Osteocyte (in vitro differentiated cells): ENCODE results near the gene ARAP1. TPM values are rescaled to one million over a fixed set of nuclear protein-coding genes. Genes with fewer than 3 reads are reported as not detected.

Source experiments
- DNase-seq: peaks from one replicate; pipeline ENCODE4 v3.0.0; 2021; ENCODE audit warnings: mixed read lengths; ENCODE audit not compliant: unreplicated experiment; ENCODE audit errors: extremely low spot score
- H3K27ac Mint-ChIP-seq: one replicate; pipeline ENCODE4 v1.8.0; 2021; ENCODE audit warnings: mild to moderate bottlenecking, mixed read lengths; ENCODE audit not compliant: unreplicated experiment
- H3K27me3 Mint-ChIP-seq: one replicate; pipeline ENCODE4 v1.8.0; 2021; ENCODE audit warnings: mixed read lengths; ENCODE audit not compliant: unreplicated experiment
- H3K36me3 Mint-ChIP-seq: one replicate; pipeline ENCODE4 v1.8.0; 2021; ENCODE audit warnings: mixed read lengths; ENCODE audit not compliant: unreplicated experiment
- H3K4me1 Mint-ChIP-seq: one replicate; pipeline ENCODE4 v1.8.0; 2021; ENCODE audit warnings: mixed read lengths; ENCODE audit not compliant: unreplicated experiment
- H3K4me3 Mint-ChIP-seq: one replicate; pipeline ENCODE4 v1.8.0; 2021; ENCODE audit warnings: mild to moderate bottlenecking, moderate library complexity, mixed read lengths; ENCODE audit not compliant: unreplicated experiment
- H3K9me3 Mint-ChIP-seq: one replicate; pipeline ENCODE4 v1.8.0; 2021; ENCODE audit warnings: mixed read lengths; ENCODE audit not compliant: unreplicated experiment
- total RNA-seq: library from RNA; stranded (reverse); gene quantifications from 2 replicates; pipeline ENCODE4 v1.2.1, GENCODE V29; 2021
- TF ChIP-seq, protein P1 (sequence below): fragments of 200-600 bp; sonication (generic); IDR thresholded peaks from 2 replicates; pipeline ENCODE4 v1.5.0; 2021; ENCODE audit warnings: antibody characterized with exemption, mild to moderate bottlenecking, moderate library complexity

ARAP1 gene
- total RNA-seq, 1 donor from 2014 or later, result 64.2 TPM

DNA sequence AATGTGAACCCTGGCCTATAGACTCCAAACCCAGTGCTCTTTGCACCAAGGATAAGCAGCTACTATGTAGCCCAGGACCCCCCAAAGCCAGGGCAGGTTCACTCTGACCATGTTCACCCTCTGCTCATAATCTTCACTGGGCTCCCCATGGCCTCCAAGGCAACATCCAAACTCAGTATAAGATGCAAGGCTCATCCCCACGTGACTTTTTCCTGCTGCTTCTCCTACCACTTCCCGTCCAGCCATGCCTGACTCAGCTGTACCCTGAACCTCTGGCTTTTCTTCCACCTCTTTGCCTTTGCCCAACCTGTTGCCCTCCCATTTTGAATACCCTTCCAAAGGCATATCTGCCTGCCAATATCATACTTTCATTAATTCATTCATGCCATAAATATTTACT lies 105.7 kb downstream of the ARAP1 start:
- Mint-ChIP-seq H3K9me3 (no peaks in the 10 kb centered on the region), H3K27ac (no peak overlapping the region), H3K4me1 (peaks cover 2% of the 10 kb centered on the region), H3K27me3 (peaks cover 3% of the 10 kb centered on the region), H3K4me3 (no peak overlapping the region), H3K36me3 (no peaks in the 10 kb centered on the region)
- TF ChIP-seq, protein P1, sequence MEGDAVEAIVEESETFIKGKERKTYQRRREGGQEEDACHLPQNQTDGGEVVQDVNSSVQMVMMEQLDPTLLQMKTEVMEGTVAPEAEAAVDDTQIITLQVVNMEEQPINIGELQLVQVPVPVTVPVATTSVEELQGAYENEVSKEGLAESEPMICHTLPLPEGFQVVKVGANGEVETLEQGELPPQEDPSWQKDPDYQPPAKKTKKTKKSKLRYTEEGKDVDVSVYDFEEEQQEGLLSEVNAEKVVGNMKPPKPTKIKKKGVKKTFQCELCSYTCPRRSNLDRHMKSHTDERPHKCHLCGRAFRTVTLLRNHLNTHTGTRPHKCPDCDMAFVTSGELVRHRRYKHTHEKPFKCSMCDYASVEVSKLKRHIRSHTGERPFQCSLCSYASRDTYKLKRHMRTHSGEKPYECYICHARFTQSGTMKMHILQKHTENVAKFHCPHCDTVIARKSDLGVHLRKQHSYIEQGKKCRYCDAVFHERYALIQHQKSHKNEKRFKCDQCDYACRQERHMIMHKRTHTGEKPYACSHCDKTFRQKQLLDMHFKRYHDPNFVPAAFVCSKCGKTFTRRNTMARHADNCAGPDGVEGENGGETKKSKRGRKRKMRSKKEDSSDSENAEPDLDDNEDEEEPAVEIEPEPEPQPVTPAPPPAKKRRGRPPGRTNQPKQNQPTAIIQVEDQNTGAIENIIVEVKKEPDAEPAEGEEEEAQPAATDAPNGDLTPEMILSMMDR, result no peak
- no peak for DNase-seq

DNA sequence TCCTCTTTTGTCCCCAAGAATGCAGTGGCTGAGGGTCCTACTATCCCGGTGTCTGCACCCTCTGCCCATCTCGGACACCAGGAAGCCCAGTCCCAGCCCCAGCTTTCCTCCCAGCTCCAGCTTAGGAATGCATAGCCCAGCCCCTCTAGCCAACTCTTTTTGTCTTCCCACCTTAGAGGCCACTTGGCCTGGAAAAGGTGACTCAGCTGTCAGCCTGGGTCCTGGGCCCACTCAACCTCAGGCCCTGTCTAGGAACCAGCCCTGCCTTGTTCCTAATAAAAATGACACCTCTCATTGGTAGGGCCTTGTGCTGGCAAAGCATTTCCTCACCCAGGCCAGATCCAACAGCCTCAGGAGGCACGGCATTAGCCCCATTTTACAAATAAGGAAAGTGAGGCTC lies 106.2 kb downstream of the ARAP1 start:
- Mint-ChIP-seq H3K4me1 (peaks cover 2% of the 10 kb centered on the region), H3K9me3 (no peaks in the 10 kb centered on the region), H3K36me3 (no peaks in the 10 kb centered on the region), H3K27ac (no peak overlapping the region), H3K4me3 (no peak overlapping the region), H3K27me3 (peaks cover 3% of the 10 kb centered on the region)
- no peak for DNase-seq
- TF ChIP-seq, protein P1, result no peak

DNA sequence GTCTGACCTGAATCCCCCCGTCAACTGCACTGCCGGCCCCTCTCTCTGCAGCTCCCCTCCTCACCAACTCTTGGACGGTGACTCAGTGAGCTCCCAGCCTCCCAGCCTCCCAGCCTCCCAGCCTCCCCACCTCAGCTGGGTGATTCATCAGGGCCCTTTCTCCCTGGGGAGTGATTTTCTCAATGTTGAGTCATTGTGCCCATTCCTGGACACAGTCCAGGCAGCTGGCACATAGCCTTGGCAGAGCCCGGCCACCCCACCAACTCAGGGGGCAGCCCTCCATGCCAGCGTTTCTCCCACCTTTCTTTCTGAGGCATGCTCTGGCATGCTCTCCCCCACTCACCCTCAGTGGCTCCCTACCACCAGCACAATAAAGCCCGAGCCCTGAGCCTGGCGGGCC lies 108.7 kb downstream of the ARAP1 start:
- peaks cover 2% of the 10 kb centered on the region for H3K4me1 Mint-ChIP-seq
- TF ChIP-seq, protein P1, result no peak
- H3K27ac Mint-ChIP-seq, result no peak overlapping the region
- H3K27me3 Mint-ChIP-seq, result peaks cover 3% of the 10 kb centered on the region
- no peak for DNase-seq
- no peaks in the 10 kb centered on the region for H3K36me3 Mint-ChIP-seq
- H3K9me3 Mint-ChIP-seq, result no peaks in the 10 kb centered on the region
- peak overlapping the region; percentile 38 for H3K4me3 Mint-ChIP-seq

DNA sequence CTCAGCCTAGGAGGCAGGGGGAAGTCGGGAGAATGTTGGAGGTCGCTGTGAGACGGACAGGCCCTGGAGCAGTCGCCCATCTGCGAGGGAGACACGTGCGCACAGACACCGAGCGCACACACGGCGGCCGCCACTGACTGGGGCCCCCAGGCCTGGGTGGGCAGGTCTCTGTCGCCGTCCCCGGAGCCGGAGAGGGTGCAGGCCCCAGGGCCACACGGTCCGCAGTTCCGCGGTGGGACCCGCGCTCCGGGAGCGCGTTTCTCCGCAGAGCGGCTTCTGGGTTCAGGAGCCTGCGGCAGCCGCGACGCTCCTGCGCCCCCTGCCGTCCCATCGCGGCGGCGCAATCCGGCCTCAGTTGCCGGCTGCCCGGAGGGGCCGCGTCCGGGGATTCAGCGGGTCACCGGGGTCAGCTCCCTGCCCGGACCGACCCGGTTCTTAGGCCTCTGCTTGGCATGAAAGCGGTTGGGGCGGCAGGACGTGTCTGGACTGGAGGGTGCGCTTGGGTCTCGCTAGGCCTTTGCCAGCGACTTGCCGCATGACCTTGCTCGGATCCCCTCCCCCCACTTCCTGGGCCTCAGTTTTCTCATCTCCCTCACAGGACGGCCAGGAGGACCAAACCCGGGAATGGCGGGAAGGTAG lies 109.2 kb downstream of the ARAP1 start:
- H3K27me3 Mint-ChIP-seq, result peaks cover 5% of the 10 kb centered on the region
- no peak overlapping the region for H3K27ac Mint-ChIP-seq
- peak overlapping the region; percentile 36 for H3K4me3 Mint-ChIP-seq
- H3K36me3 Mint-ChIP-seq, result no peaks in the 10 kb centered on the region
- H3K4me1 Mint-ChIP-seq, result peaks cover 2% of the 10 kb centered on the region
- H3K9me3 Mint-ChIP-seq, result no peaks in the 10 kb centered on the region
- TF ChIP-seq, protein P1, result peak; percentile 99
- peak; percentile 88 for DNase-seq

DNA sequence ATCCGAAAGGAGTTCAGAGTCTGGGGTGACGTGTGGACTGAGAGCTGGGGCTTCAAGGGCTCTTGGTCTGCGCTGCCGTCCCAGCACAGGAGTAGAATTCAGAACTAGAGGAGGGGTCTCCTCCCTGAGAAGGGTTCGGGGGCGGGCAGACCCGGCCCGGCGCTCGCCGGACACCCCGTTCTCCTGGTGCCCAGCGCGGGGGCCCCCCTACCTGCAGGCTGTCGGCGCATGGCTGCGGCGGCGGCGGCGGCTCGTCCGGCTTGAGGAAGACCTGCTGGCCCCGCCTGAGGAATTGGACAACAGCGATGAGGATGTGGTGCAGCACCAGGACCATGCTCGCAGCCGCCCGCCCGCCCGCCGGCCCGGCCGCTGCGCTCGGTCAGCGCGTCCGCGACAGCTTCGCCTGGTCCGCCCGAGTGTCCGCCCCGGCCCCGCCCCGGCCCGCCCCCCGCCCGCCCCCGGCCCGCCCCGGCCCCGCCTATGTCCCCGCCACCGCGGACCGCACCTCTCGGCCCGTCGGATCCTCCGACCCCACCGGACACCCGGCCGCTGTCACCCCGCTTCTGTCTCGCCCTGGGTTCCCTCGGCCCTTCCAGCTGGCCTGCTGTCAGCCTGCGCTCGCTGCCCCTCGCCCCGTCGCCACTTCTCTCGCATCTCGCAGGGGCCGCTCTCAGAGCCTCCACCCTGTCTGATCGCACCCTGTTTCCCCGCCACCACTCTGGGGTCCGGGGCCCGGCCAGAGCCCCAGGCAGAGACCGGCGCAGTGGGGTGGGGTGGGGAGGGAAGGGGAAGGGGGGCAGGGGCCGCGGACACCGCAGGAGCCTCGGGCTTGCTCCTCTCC lies 109.9 kb downstream of the ARAP1 start:
- TF ChIP-seq, protein P1, result no peak
- Mint-ChIP-seq H3K27me3 (peaks cover 12% of the 10 kb centered on the region), H3K27ac (no peak overlapping the region), H3K4me3 (peak overlapping the region; percentile 70), H3K36me3 (no peaks in the 10 kb centered on the region), H3K4me1 (peaks cover 2% of the 10 kb centered on the region), H3K9me3 (no peaks in the 10 kb centered on the region)
- DNase-seq, result no peak
